Measurements from ENCODE around the gene FAF2. TPM values are rescaled to one million over a fixed set of nuclear protein-coding genes. Genes with fewer than 3 reads are reported as not detected.

Gene FAF2
- 10 to 100 TPM; 21.2 to 27.3 (median 23.9) TPM for total RNA-seq

GRCh38 chr5:176447978-176448608, at the start of gene FAF2:
TSS of gene FAF2 (plus strand) at chr5:176448385. CDS start at chr5:176448408, 23 bp downstream.
- Histone ChIP-seq H3K36me3 (peaks cover 0 to 2% (median under 1%) of the 10 kb centered on the region in 4 donors), H3K9me3 (no peaks in the 10 kb centered on the region), H3K27ac (replicated peaks in 1 of 4) (peak within 1 kb of the TSS; percentile 95 to 99 (median 96)), H3K4me3 (peak within 1 kb of the TSS; percentile 85 to 97 (median 88)), H3K27me3 (no peaks in the 10 kb centered on the region), H3K4me1 (peaks cover 26 to 48% (median 42%) of the 10 kb centered on the region in 4 donors)
- DNase-seq (ENCODE audit: extremely low spot score): peak; percentile 100
- TF ChIP-seq POLR2AphosphoS5 (IDR thresholded peaks at IDR 0.05): peak; percentile 95 to 97
- TF ChIP-seq POLR2A (IDR thresholded peaks at IDR 0.05; ENCODE audit: low read depth): peak; percentile 81
- TF ChIP-seq EP300 (IDR thresholded peaks at IDR 0.05): no peak
- TF ChIP-seq CTCF (IDR thresholded peaks at IDR 0.05): peak in 2 of 3 experiments; percentile 98 to 99
- intact Hi-C loops (cut with DNase I): loop anchor here (1.0 to 5.0 kb wide), 2 partner anchors 32 to 94 kb away; partner anchors contain the start of gene CLTB
- WGBS: 0% methylated on average over 29 of the region's 50 CpGs

DNA sequence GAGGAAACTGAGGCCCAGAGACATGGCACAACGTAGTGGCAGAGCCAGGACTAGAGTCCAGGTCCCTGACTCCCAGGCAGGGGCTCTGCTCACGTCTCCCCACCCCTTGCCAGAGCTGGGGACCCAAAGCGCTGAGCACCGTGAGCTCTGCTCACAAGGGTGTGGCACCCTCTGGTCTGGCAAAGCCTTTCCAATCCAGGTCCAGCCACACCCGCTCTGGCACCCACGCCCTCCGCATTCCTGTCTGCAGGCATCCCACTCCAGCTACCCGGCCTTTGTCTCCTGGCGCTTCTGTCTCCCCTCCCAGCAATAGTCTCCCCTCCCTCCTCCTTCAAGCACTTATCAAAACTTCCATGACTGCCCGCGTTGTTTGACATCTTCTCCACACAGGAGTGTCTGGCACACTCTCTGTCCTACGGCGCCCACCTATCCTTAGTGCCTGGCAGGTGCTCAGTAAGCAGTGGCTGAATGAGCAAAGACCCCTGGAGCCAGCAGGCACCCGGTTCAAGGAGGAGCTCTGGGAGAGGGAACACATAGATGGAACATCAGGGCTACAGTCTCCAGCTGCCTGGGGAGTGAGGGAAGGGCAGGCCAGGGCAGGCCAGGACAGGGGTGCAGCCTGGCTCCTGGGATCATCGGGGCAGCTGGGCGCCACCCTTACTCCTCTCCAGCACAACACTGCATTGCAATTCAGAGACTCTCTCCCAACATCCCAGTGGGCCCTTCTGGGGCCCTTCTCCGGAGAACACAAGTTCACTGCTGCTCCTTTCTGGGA, 47.6 kb upstream of the FAF2 start:
- no peak for TF ChIP-seq CTCF (IDR thresholded peaks at IDR 0.05)
- TF ChIP-seq POLR2A (IDR thresholded peaks at IDR 0.05; ENCODE audit: low read depth): no peak
- no peak for TF ChIP-seq EP300 (IDR thresholded peaks at IDR 0.05)
- no peak for TF ChIP-seq POLR2AphosphoS5 (IDR thresholded peaks at IDR 0.05)
- no peak overlapping the region for H3K4me3 ChIP-seq
- H3K27ac ChIP-seq (replicated peaks in 1 of 4): no peak overlapping the region
- intact Hi-C loops (cut with DNase I): no loop called here
- no peaks in the 10 kb centered on the region for H3K27me3 ChIP-seq
- H3K9me3 ChIP-seq: no peaks in the 10 kb centered on the region
- peaks cover 5 to 69% (median 59%) of the 10 kb centered on the region in 4 donors for H3K36me3 ChIP-seq
- 81% methylated on average over 14 of the region's 17 CpGs for WGBS
- DNase-seq (ENCODE audit: extremely low spot score): no peak
- H3K4me1 ChIP-seq: peaks cover 12 to 27% (median 23%) of the 10 kb centered on the region in 4 donors

DNA sequence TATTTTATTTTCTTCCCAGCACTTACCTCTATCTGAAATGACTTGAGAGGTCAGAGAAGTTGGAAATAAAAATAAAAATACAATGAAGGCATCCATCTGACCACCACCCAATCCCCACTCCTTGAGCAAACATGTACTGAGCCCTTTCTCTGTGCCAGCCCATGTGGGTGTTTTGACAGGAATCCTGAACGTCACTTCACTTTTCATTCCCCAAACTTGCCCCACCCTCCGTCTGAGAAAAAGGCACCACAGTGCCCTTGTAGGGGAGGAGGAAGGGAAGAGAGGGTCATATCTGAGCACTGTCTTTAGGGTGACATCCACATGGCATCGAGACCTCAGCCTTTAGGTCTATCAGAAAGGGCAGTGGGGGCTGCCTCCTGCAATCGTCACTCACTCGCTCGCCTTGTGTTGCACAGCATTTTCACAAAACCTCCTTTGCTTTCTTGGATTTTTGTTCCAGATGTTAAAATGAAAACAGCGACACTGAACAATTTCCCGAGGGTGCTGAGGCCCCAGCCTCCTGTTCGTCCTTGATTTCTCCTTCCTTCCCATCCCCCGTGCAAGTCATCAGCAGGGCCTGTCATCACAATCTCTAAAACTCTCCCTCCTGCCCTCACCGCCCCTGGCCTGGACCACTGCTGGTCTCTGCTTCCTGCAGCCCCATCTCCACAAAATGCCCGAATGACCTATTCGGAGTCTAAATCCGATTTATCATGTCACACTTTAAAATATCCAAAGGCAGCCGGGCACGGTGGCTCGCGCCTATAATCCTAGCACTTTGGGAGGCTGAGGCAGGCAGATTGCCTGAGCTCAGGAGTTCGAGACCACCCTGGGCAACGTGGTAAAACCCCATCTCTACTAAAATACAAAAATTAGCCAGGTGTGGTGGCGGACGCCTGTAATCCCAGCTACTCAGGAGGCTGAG, 46.6 kb upstream of the FAF2 start:
- Histone ChIP-seq H3K9me3 (no peaks in the 10 kb centered on the region), H3K4me1 (peaks cover 5 to 20% (median 18%) of the 10 kb centered on the region in 4 donors), H3K36me3 (peaks cover 13 to 69% (median 61%) of the 10 kb centered on the region in 4 donors), H3K27ac (replicated peaks in 1 of 4) (no peak overlapping the region), H3K27me3 (no peaks in the 10 kb centered on the region), H3K4me3 (no peak overlapping the region)
- 87% methylated on average over 22 of the region's 22 CpGs for WGBS
- no peak for TF ChIP-seq POLR2A (IDR thresholded peaks at IDR 0.05; ENCODE audit: low read depth)
- no peak for TF ChIP-seq POLR2AphosphoS5 (IDR thresholded peaks at IDR 0.05)
- TF ChIP-seq CTCF (IDR thresholded peaks at IDR 0.05): no peak
- TF ChIP-seq EP300 (IDR thresholded peaks at IDR 0.05): no peak
- intact Hi-C loops (cut with DNase I): no loop called here
- DNase-seq (ENCODE audit: extremely low spot score): no peak

DNA sequence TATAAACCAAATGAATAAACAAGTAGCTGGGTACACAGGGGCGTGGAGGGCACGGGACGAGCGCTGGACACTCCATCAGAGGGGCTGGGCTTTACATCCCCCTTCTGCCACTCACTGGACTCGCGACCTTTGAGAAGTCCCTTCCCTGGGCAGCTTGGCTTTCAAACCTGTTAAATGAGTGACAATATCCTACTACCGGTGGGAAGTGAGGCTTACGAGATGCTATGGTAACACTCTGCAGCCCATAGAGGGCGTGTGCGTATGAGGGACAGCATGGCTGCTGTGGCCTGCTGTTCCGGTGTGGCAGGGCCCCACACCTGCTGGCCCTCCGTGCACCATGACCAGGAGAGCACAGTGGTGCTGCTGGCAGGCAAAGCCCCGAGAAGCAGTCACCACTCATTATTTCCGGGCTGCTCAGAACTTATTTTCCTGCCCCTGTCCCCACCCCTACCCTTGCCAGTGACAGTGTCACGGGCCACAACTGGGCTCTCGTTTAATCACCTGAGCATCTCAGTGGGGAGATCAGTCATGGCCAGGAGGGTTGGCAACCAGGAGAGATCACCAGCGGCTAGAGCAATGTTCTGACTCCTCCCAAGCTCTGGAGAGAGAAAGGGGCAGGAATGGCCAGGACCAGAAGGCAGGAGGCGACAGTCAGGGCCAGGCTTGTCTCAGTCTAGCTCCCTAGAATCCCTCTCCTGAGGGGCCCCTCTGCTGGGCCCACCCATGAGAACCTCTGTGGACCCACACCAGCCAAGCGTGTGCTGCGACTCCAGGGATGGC, 42.3 kb upstream of the FAF2 start:
- H3K4me1 ChIP-seq: peaks cover 21 to 30% (median 26%) of the 10 kb centered on the region in 4 donors
- no peak overlapping the region for H3K4me3 ChIP-seq
- TF ChIP-seq CTCF (IDR thresholded peaks at IDR 0.05) (no peak), EP300 (IDR thresholded peaks at IDR 0.05) (no peak), POLR2A (IDR thresholded peaks at IDR 0.05; ENCODE audit: low read depth) (no peak), POLR2AphosphoS5 (IDR thresholded peaks at IDR 0.05) (no peak)
- intact Hi-C loops (cut with DNase I): no loop called here
- WGBS: 86% methylated on average over 14 of the region's 20 CpGs
- no peak for DNase-seq (ENCODE audit: extremely low spot score)
- H3K9me3 ChIP-seq: no peaks in the 10 kb centered on the region
- no peak overlapping the region for H3K27ac ChIP-seq (replicated peaks in 1 of 4)
- no peaks in the 10 kb centered on the region for H3K27me3 ChIP-seq
- H3K36me3 ChIP-seq: peaks cover 30 to 75% (median 67%) of the 10 kb centered on the region in 4 donors
